ENCODE results near the gene DVL1. TPM values are rescaled to one million over a fixed set of nuclear protein-coding genes. Genes with fewer than 3 reads are reported as not detected.

The DVL1 gene
- total and polyA plus RNA-seq, 10 of the 15 experiments (the other 5 are each of a cell fraction or from before 2014, with no cell fraction given): 0.10 to 31.1 (median 4.6) TPM

DNA sequence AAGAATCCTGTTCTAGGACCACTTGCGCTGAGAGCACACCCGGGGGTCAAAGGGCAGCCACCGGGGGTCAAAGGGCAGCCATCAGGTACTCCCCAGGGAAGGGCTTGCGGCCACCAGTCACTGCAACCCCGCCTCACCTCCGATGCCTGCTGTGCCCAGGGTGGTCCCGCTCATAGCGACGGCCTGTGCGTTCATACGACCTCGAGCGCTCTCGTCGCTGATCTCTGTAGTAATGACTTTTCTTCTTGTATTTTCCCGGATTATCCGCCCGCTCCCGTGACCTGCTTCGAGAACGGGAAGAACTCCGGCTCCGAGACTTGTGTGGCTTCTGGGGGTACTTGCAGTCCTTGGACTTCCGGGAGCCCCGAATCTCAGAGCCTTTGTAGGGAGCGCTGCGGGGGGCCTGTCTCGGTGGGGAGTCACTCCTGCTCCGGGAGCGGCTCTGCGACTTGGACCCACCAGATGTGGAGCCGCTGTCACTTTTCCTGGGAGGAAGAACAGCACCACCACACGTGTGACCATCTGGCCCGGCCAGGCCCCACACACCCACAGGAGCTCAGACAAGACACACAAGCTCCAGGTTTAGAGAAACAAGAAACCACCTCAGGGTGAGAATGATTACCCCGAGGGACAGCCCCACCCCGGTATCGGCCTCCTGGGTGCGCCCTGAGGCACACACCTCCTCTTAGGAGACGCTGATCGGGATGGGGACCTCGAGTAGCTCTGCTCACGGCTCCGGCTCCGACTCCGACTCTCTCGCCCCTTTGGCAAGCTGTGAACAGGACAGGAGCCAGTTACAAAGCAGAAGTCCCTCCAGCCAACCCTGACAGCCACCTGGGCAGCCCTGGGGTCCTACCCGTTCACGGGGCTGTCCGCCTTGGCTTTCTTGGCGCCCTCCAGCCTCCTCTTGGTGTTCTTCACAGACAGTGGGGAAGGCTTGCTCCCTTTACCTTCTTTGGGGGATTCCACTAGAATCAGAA is 38.2 kb upstream of the DVL1 start (continued):
- TF ChIP-seq BHLHE40 (IDR thresholded peaks at IDR 0.05; ENCODE audit: borderline replicate concordance in 1 of 2, low read depth in 2 of 2, low read length in 1 of 2) (no peak), ESRRA (IDR thresholded peaks at IDR 0.05; ENCODE audit: low read length) (no peak), NRF1 (conservative IDR thresholded peaks at IDR 0.05; ENCODE audit: low read depth, low read length) (no peak), ASH2L (IDR thresholded peaks at IDR 0.05; ENCODE audit: borderline replicate concordance, low read depth) (no peak), TCF3 (IDR thresholded peaks at IDR 0.05; ENCODE audit: borderline replicate concordance, insufficient read depth, low read depth, low read length) (no peak), POU2F2 (IDR thresholded peaks at IDR 0.05; ENCODE audit: borderline replicate concordance, low read depth, low read length) (no peak), TBL1XR1 (IDR thresholded peaks at IDR 0.05; ENCODE audit: low read depth, low read length) (no peak), PAX5 (IDR thresholded peaks at IDR 0.05; ENCODE audit: borderline replicate concordance, low read depth, low read length) (no peak), EZH2 (IDR thresholded peaks at IDR 0.05; ENCODE audit: borderline replicate concordance, control insufficient read depth, low read depth, low read length) (no peak), IRF4 (IDR thresholded peaks at IDR 0.05; ENCODE audit: low read depth, low read length) (no peak), NR2F1 (conservative IDR thresholded peaks at IDR 0.05) (peak; percentile 67), TCF7 (IDR thresholded peaks at IDR 0.05; ENCODE audit: borderline replicate concordance) (no peak), NR2C1 (IDR thresholded peaks at IDR 0.05) (peak; percentile 59), RBBP5 (conservative IDR thresholded peaks at IDR 0.05) (no peak), POLR2AphosphoS5 (IDR thresholded peaks at IDR 0.05; ENCODE audit: low read length) (peak; percentile 22; the same call in 1 of the 2 replicates), CREB1 (IDR thresholded peaks at IDR 0.05; ENCODE audit: low read depth) (no peak), CBX3 (IDR thresholded peaks at IDR 0.05; ENCODE audit: borderline replicate concordance, low read depth) (no peak)
- TF ChIP-seq, protein P1, sequence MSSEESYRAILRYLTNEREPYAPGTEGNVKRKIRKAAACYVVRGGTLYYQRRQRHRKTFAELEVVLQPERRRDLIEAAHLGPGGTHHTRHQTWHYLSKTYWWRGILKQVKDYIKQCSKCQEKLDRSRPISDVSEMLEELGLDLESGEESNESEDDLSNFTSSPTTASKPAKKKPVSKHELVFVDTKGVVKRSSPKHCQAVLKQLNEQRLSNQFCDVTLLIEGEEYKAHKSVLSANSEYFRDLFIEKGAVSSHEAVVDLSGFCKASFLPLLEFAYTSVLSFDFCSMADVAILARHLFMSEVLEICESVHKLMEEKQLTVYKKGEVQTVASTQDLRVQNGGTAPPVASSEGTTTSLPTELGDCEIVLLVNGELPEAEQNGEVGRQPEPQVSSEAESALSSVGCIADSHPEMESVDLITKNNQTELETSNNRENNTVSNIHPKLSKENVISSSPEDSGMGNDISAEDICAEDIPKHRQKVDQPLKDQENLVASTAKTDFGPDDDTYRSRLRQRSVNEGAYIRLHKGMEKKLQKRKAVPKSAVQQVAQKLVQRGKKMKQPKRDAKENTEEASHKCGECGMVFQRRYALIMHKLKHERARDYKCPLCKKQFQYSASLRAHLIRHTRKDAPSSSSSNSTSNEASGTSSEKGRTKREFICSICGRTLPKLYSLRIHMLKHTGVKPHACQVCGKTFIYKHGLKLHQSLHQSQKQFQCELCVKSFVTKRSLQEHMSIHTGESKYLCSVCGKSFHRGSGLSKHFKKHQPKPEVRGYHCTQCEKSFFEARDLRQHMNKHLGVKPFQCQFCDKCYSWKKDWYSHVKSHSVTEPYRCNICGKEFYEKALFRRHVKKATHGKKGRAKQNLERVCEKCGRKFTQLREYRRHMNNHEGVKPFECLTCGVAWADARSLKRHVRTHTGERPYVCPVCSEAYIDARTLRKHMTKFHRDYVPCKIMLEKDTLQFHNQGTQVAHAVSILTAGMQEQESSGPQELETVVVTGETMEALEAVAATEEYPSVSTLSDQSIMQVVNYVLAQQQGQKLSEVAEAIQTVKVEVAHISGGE (CRISPR knock-in tag; IDR thresholded peaks at IDR 0.05): no peak
- TF ChIP-seq, protein P2, sequence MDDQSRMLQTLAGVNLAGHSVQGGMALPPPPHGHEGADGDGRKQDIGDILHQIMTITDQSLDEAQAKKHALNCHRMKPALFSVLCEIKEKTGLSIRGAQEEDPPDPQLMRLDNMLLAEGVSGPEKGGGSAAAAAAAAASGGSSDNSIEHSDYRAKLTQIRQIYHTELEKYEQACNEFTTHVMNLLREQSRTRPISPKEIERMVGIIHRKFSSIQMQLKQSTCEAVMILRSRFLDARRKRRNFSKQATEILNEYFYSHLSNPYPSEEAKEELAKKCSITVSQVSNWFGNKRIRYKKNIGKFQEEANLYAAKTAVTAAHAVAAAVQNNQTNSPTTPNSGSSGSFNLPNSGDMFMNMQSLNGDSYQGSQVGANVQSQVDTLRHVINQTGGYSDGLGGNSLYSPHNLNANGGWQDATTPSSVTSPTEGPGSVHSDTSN (IDR thresholded peaks at IDR 0.05; ENCODE audit: insufficient replicate concordance, low read depth, low read length): no peak
- TF ChIP-seq, protein P3, sequence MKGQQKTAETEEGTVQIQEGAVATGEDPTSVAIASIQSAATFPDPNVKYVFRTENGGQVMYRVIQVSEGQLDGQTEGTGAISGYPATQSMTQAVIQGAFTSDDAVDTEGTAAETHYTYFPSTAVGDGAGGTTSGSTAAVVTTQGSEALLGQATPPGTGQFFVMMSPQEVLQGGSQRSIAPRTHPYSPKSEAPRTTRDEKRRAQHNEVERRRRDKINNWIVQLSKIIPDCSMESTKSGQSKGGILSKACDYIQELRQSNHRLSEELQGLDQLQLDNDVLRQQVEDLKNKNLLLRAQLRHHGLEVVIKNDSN (IDR thresholded peaks at IDR 0.05; ENCODE audit: borderline replicate concordance, extremely low read length, insufficient read depth, low read depth, low read length): no peak
- TF ChIP-seq, protein P4, sequence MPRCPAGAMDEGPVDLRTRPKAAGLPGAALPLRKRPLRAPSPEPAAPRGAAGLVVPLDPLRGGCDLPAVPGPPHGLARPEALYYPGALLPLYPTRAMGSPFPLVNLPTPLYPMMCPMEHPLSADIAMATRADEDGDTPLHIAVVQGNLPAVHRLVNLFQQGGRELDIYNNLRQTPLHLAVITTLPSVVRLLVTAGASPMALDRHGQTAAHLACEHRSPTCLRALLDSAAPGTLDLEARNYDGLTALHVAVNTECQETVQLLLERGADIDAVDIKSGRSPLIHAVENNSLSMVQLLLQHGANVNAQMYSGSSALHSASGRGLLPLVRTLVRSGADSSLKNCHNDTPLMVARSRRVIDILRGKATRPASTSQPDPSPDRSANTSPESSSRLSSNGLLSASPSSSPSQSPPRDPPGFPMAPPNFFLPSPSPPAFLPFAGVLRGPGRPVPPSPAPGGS (IDR thresholded peaks at IDR 0.05; ENCODE audit: borderline replicate concordance, insufficient read depth, low read depth, low read length, poor library complexity, severe bottlenecking): peak; percentile 32
